NCI-H1436 (cell line): ENCODE results near the gene KLHL30.
"Not testable (repeated sequence)": the region's sequence is repeated elsewhere in the genome, so short reads cannot be mapped to it uniquely, and the experiment has no call there.

Experiments
- DNase-seq: peaks from one replicate; lab custom pipeline; 2025; lab: John Stamatoyannopoulos, UW

KLHL30 gene

DNA sequence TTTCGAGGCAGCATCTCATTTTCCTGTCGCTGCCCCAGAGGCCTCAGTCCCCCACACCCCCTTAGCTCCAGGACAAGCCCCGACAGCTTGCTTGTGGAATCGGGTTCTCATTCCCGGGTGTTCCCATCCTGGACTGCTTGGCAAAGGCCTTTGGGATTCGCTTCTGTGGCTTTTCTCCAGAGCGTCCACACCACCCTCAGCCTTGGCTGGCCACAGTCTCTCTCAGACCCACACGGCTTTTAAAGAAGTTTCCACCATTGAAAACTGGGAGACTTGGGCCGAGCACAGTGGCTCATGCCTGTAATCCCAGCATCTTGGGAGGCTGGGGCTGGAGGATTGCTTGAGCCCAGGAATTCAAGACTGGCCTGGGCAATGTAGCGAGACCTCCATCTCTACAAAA, 35.6 kb upstream of the KLHL30 start:
- DNase-seq, result no peak

DNA sequence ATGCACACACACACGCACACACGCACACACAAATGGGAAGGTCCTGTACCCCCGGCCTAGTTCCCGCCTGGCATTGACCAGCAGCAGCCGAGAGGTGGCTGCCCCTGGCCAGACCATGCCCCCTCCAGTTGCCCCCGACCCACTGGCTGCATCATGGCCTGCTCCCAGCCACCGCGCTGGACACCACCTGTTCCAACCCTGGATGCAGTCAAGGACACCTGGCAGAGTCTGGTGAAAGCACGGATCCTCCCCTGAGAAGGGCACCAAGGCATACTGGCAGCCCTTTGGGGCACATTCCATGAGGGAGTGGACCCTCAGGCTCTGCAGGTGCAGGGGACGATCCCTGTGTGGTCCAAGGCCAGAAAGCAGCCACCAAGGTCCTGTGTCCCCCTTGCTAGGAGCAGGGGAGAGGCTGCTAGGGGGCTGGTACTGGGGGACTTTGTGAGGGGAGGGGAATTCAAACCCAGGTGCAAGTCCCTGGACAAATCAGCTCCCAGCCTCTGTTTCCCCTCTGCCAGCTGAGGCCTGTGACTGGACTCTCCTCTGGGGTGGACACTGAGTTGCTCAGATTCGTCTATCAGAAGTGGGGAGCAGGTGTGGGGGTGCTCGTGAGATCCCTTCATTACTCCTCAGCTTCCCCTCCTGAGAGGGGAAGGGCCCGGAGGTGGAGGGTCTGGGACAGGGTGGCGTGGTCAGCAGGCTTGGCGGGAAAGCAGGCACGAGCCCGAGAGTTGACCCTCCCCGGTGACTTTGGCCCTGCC, 34.8 kb upstream of the KLHL30 start:
- DNase-seq, result no peak

DNA sequence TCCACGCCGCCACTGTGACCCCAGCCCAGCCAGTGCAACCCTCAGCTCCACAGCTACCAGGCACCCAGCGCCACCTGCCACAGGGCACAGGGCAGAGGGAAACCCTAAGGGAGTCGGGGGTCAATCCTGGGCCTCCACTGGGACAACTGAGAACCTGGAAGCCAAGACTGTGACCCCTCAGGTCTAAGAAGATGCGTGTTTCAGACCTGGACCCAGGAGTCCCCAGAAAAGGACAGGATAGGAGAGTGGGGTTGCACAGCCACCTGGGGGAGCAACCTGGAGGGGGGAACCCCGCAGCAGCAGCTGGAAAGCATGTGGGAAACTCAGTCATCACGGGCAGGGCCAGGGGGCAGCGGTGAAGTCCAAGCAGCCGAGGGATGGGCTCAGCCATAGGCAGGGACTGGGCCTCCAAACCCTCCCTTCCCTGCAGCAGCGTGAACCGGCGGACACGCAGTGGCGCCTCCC, 34.2 kb upstream of the KLHL30 start:
- DNase-seq, result no peak

DNA sequence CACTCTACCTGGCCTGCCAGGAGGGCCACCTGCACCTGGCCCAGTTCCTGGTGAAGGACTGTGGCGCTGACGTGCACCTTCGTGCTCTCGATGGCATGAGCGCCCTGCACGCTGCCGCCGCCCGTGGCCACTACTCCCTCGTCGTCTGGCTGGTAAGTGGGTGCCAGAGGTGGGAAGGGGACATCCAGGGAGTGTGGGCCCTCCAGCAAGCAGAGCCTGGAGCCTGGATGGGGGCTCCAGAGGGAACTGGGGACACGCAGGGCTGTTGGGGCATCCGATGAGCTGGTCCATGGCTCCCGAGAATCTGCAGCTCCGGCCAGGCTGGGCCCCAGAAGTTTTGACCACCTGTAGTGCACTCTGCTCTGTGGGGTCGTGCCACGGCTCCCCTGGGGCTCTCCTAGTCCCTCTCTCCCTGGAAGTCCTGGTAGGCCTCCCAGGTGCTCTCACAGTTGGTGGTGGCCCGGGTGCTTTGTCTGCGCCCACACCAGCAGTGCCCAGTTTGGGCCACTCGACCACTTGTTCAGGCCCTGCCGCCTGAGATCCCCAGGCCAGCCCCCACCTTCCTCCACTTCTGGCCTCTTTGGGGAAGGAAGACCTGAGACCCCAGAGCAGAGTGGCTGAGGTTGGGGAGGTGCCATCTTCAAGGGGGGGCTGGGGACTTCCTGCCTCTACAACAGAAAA, 33.6 kb upstream of the KLHL30 start:
- no peak for DNase-seq

DNA sequence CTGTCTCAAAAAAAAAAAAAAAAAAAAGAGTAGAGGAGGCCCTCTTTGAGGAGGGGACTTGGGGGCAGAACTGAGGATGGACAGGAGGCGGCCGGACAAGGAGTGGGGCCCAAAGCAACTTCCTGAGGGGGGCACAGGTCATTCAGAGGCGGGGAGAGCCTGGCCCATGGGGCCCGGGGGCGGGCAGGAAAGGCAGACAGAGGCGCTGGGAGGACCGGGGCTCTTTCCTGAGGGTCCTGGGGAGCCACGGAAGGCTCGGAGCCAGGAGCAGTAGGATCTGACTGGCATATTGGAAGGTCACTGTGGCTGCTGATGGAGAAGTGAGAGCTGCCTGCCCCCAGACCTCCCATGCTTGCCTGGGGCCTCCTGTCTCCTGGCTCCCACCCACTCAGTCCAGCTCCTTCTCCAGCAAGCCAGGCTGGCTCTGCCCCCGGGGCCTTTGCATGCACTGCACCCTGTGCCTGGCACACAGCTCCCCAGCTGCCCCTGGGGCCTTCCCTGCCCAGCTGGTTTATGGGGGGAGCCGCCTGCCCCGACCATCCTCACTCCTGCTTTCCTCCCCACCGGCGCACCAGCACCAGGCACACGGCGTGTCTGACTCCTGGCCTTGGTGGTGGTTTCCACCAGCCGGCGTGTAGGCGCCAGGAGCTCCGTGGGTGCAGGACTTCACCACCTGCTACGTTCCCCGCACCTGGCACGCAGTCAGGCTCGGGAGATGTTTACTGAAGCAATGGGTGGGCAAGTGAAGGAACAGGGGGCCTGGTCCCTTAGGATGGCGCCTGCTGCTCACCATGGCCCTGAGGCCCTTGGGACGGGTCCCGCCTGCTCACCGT, 32.7 kb upstream of the KLHL30 start:
- no peak for DNase-seq

DNA sequence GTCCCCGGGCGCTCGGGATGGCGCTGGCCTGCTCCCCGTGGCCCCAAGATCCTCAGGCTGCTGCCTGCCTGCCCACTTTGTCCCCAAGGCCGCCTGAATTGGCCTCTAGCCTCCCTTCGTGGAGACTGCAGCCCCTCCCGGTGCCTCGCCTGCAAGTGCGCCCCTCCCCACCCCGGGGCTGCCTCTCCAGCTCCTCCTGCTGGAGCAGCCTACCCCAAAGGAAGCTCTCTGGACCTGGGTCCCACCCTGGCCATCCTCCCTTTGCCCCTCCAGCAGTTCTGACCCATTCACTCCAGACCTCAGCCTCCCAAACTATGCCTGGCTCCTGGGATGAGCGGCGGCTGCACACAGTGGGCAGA, 32.1 kb upstream of the KLHL30 start:
- no peak for DNase-seq

DNA sequence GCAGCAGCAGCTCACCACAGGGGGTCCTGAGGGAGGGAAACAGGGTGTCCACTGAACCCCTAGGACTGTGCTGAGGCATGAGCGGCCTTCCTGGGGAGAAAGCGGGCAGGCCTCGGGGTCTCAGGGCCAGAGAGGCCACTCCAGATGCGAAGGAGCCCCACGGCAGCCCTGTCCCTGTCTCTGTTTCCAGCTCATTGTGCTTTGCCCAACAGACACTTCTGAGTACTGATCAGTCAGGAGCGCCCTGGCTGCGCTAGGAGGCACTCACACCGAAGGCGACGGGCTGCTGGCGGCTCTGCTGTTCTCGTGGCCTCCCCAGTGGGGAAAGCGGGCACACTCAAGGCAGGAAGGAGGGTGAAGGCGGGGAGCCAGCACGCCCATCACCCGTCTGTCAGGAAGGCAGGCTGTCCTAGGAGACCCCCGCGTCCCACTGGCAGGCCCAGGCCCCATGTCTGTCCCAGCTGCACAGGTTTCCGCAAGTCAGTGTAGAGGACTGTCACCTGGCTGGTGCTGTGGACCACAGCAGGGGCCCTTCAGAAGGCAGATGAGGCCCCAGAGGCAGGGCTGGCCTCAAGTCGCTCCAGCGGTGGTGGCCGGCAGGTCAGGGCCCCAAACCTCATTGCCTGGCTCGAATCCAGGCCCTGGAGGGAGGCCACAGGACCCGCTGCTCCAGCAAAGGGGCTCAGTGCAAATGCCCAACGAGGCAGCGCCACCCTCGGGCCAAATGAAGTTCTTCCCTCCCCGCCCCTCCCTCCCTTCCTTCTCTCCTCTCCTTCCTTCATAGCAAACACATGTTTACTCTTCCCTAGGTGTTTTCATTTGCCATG, 31.6 kb upstream of the KLHL30 start:
- DNase-seq, result no peak

DNA sequence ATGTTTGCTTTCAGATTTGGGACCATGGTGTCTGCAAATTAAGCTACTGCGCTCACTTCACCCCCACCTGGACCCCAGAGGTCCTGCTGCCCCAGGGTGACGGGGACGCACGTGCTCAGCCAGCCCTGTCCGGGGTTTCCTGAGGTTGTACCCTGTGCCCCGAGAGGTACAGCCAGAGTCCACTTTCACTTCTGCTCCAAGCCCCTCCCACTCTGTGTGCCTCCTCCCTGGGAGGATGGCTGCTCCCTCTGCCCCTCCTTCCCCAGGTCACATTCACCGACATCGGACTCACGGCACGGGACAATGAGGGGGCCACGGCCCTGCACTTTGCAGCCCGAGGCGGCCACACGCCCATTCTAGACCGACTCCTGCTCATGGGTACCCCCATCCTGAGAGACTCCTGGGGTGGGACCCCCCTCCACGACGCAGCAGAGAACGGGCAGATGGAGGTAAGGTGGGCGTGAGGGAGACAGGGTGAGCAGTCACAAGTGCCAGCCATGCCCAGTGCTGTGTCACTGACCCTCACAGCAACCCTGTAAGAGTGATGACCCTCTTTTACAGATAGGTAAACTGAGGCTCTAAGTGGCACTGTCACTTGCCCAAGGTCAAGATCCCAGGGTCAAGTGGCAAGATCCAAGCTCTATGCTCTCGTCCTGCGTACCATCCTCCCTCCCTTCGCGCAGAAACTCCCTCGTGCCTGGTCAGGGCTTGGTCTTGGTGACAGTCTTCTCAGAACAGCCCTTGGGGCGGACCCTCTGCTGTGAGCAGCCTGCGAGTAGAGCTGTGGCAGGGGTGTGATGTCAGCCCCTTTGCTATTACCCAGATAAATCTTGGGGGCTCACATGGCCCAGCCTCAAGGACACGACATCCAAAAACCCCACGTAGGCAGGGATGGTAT, 30.7 kb upstream of the KLHL30 start:
- no peak for DNase-seq

DNA sequence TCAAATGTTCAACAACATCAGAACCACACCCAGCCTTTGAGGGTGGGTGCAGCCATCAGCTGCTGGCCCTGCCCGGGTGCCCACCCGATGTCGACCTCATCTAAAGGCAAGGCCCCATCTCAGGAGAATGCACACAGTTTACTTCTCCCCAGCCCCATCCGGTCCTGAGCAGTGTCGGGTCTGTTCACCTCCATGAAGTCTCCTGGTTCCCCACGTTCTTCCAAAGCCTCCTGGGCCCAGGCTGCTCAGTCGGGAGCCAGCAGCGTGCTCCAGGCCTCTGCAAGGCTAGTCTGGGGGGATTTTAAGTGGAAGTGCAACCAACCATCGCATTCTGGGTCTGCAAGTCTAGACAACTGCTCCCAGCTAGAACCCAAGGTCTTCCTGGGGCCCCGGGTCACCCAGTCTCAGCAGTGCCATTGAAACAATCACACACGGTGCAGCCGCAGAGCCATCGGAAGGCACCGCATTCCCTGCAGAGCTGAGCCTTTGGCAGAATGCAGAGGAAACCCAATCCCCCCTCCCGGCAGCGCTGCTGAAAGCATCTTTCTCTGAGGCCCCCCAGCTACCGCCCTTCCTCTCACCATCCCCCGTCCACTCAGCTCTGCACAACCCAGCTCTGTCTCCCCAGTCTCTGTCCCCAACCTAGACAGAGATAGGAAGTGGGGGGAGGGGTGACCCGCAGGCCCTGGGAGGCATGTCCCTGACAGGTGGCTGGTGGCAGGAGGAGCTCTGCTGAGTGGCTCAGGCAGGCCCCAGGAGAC, 29.9 kb upstream of the KLHL30 start:
- peak; percentile 42 for DNase-seq

DNA sequence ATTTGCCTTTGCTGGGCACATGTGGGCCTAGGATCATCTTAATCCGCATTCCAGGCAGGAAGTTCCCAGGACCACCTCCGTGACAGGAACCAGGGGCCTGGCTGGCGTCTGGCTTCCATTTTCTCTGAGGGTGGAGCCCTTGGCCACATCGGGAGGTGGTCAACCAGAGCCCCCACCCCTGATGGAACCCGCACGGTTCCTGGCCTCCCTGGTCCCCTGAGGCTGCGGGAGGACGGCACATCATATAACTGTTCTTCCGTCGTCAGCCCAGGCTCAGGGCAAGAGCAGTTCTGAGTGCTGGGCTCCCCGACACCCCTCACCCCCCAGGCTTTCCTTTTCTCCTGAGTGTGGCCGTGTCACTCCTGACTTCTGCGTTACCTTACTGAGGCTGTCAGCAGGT, 24.9 kb upstream of the KLHL30 start:
- no peak for DNase-seq

DNA sequence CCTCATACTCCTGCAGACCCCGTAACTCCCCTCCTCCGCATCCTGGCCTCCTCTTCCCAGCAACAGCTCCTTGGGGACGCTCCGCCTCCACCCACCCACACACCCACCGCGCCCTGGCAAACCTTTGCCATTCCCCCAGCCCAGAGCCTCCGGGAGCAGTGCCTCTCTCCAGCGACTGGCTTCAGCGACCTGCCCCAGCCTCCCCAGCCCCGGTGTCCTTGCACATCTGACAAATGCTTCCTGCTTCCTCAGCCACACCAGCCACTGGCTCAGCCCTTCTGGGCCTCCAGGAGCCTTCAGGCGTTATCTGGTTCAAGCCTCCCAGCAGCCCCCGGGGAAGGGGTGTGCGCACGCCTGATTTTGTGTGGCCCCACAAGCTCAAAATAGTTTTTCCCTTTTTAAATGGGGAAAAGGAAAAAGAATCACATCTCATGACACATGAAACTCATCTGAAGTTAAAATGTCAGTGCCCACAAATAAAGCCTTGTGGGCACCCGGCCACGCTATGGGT, 24.1 kb upstream of the KLHL30 start:
- no peak for DNase-seq

DNA sequence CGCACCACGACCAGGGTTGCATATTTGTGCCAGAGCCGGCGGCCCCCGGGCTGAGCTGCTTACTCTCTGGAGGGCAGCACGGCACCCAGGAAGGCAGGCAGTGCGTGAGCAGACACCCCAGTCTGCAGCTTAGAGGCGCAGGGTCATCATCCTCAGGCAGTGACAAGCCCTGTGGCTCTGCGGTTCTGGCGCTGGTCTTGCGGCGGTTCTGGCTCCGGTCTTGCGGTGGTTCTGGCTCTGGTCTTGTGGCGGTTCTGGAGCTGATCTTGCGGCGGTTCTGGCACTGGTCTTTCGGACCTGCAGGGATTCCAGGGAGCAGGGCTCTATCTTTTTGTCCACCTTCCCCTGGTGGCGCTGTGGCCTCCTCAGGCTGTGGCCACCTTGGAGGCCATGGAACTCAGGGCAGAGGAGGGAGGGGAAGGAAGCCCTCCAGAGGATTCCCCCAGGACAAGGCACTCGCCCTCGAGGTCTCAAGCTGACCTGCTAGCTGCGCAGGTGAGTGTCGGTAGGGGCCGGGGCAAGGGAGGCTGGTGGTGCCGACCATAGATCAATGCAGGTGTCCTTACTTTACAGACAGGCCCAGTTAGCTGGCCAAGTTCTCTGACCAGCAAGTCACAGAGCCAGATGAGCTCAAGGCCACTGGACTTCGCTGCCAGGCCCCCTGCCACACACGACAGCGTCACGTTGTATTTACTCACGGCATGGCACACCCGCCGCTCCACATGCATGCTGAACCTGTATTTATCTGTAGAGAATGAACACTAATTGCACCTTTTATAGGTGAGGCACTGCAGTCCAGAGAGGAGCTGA, 23.4 kb upstream of the KLHL30 start:
- DNase-seq, result no peak

DNA sequence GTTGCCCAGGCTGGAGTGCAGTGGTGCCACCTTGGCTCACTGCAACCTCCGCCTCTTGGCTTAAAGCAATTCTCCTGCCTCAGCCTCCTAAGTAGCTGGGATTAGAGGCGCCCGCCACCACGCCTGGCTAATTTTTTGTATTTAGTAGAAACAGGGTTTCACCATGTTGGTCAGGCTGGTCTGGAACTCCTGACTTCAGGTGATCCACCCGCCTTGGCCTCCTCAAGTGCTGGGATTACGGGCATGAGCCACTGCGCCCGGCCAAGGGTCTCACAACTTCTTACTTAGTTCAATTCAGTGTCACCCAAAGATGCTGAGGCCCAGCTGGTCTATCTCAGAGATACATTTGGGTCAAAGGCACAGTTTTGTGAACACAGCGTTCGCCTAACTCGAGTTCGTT, 22.8 kb upstream of the KLHL30 start:
- DNase-seq, result not testable (repeated sequence)

DNA sequence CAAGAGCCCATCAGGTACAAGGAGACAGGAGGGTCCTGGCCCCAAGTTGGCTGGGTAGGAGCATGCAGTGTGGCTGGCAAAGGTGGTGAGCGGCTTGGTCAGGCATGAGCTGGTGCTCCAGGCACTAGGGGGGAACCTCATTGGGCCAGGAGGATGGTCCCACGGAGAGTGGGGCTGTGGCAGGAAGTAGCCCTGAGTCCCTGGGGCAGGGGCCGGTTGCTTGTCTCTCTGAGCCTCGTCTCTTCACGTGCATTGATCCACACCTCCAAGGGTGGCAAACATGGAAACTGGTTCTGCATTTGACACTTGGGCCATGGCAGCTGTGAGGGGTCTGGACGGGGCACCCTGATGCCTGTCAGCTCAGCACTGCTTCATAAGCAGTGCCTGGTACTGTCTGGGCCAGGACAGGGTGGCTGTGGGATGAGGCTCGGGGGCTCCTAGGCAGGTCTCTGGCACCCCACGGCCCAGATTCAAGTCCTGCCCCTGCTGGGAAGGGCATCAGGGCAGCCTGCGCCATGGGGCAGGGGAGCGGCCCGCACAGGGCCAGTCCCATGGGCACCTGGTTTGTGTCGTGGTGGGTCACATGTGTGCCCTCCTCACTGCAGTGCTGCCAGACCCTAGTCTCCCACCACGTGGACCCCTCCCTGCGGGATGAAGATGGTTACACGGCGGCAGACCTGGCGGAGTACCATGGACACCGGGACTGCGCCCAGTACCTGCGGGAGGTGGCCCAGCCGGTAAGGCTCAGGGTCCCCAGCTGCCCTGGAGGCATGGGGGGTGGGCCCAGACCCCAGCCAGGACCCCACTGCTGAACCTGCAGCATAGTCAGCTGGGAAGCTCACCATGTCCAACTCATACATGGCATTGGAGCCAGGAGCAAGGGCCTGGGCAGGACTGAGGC, 21.9 kb upstream of the KLHL30 start:
- DNase-seq, result no peak

DNA sequence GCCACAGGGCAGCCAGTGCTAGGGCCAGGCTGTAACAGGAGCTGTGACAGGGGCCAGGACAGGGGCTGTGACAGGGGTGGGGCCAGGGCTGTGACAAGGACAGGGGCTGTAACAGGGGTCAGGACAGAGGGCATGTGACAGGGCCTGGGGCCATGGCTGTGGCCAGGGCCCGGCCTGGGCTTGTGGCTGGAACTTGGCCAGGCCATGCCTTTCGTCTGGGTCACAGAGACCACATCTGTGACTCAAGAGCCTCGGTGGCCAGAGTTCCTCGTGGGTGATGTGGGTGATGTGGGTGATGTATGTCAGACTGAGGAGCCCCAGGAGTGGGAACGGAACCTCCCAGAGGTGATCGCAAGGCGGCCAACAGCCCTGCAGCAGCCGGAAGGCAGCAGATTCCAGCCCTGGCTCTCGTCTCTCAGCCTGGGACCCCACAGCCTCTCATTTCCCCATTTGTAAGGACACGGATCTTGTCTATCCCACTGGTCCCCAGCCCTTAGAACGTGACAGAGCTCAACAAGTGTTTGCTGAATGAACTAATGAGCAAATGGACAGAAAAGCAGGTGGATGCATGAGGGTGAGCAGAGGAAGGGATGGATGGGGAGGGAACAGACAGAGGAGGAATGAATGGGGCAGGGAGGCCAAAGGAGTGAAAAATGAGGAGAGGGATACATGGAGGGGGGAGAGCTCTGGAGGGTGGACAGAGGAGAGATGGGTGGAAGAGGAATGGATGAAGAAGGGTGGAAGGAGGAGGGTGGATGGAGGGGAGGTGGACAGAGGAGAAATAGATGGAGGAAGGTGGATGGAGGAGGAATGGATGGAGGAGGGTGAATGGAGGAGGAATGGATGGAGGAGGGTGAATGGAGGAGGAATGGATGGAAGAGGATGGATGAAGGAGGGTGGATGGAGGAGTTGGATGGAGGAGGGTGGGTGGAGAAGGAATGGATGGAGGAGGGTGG, 21.0 kb upstream of the KLHL30 start:
- no peak for DNase-seq

DNA sequence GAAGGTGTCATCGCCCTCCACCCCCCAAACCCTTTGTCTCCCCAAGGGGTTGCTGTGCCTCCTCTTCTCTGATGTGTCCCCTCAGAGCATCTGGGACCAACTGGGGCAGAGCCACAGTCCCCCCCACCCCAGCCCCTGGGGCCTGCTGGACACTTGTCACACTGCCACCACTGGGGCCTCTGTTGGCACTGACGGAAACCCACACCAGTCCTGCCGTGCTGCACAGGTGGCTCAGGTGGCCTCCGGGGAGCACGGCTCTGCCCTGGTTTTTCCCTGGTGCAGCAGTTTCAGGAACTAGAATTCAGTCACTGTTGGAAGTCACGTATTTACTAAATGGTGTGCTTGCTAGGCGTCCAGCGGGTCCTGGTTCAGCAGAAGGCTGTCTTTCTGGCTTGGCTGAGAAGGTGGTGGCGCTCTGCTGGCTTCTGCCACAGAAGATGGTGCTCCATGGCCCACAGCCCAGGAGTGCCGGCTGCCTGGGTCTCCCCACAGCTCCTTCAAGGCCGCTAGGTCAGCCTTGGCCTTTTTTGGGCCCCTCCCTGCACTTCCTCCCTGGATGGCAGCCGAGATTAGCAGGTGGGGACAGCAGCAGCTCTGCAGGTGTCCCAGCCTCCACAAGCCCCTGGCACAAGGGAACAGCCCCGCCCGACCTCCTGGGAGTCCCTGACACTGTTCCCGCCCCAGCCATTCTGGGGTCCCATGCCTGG, 18.6 kb upstream of the KLHL30 start:
- DNase-seq, result no peak
